OCI-LY7 (cell line): ENCODE results near the gene RASAL3. TPM values are rescaled to one million over a fixed set of nuclear protein-coding genes. Genes with fewer than 3 reads are reported as not detected.

ENCODE experiments used
- BruUV-seq: library from RNA; stranded (reverse); fragments of 400-500 nt; replicated peaks from 2 replicates; lab custom pipeline; 2021; lab: Mats Ljungman, UMichigan
- CTCF ChIA-PET: fragments of 300-600 bp; sonication (Branson Sonifier 250); formaldehyde crosslinking; loops from one replicate; lab custom pipeline; 2022; ENCODE audit warnings: antibody characterized with exemption; ENCODE audit not compliant: unreplicated experiment; lab: Charles Lee
- POLR2A ChIA-PET: fragments of 300-600 bp; sonication (Branson Sonifier 250); formaldehyde crosslinking; loops from one replicate; lab custom pipeline; 2022; ENCODE audit warnings: antibody characterized with exemption; lab: Charles Lee
- DNase-seq: peaks from one replicate; pipeline ENCODE4 v3.0.0-alpha.2; 2015; ENCODE audit warnings: low spot score
- H2AFZ ChIP-seq: fragments of 200-600 bp; sonication (generic), shearing (Covaris generic); 2 replicates; pipeline ENCODE4 v1.6.1; 2014; ENCODE audit warnings: mild to moderate bottlenecking, antibody characterized with exemption, low read length, moderate library complexity
- H3K27ac ChIP-seq: fragments of 200-600 bp; sonication (generic); 2 replicates; pipeline ENCODE4 v1.5.1; 2014; ENCODE audit warnings: mixed run types, low read depth, mild to moderate bottlenecking, moderate library complexity, low read length, inconsistent platforms; ENCODE audit not compliant: poor library complexity, severe bottlenecking
- H3K36me3 ChIP-seq: fragments of 200-600 bp; sonication (generic); 2 replicates; pipeline ENCODE4 v1.6.1; 2014; ENCODE audit warnings: mild to moderate bottlenecking, antibody characterized with exemption, low read length, moderate library complexity, mixed read lengths; ENCODE audit not compliant: insufficient read depth
- H3K4me1 ChIP-seq: fragments of 200-600 bp; sonication (generic); 2 replicates; pipeline ENCODE4 v1.5.1; 2014; ENCODE audit warnings: mild to moderate bottlenecking, low read length; ENCODE audit not compliant: insufficient read depth, poor library complexity, severe bottlenecking
- H3K4me2 ChIP-seq: fragments of 200-600 bp; sonication (generic); 2 replicates; pipeline ENCODE4 v1.6.1; 2014; ENCODE audit warnings: mild to moderate bottlenecking, low read length
- H3K4me3 ChIP-seq: fragments of 200-600 bp; sonication (generic); 2 replicates; pipeline ENCODE4 v1.5.1; 2014; ENCODE audit warnings: mild to moderate bottlenecking, low read depth, low read length; ENCODE audit not compliant: poor library complexity, severe bottlenecking
- H3K79me2 ChIP-seq: fragments of 200-600 bp; sonication (generic); 2 replicates; pipeline ENCODE4 v1.6.1; 2016; ENCODE audit warnings: low read depth, mild to moderate bottlenecking, low read length, moderate library complexity, mixed read lengths; ENCODE audit not compliant: insufficient read depth
- H3K9me2 ChIP-seq: fragments of 200-600 bp; sonication (generic); 2 replicates; pipeline ENCODE4 v1.6.1; 2016; ENCODE audit warnings: mild to moderate bottlenecking, low read length, mixed read lengths; ENCODE audit not compliant: insufficient read depth
- H3K9me3 ChIP-seq: fragments of 200-600 bp; sonication (generic); 2 replicates; pipeline ENCODE4 v1.6.1; 2014; ENCODE audit warnings: mild to moderate bottlenecking, mixed run types, low read length, mixed read lengths
- H4K20me1 ChIP-seq: fragments of 200-600 bp; sonication (generic); 2 replicates; pipeline ENCODE4 v1.6.1; 2014; ENCODE audit warnings: mild to moderate bottlenecking, antibody characterized with exemption, low read length, moderate library complexity, mixed read lengths; ENCODE audit not compliant: insufficient read depth
- CTCF ChIP-seq: fragments of 200-600 bp; sonication (generic); conservative IDR thresholded peaks from 2 replicates; pipeline ENCODE4 v1.5.1; 2014; ENCODE audit warnings: mild to moderate bottlenecking, antibody characterized with exemption, low read length, moderate library complexity, mixed read lengths
- EZH2phosphoT487 ChIP-seq: fragments of 200-600 bp; sonication (generic); IDR thresholded peaks from 2 replicates; pipeline ENCODE4 v1.6.1; 2018; ENCODE audit warnings: low read depth, borderline replicate concordance, mild to moderate bottlenecking, mixed run types, antibody characterized with exemption, low read length, moderate library complexity, mixed read lengths
- intact Hi-C: fragments of 100-400 bp; cut with micrococcal nuclease; formaldehyde crosslinking; loops from one replicate; pipeline ENCODE4 v1.10.0; 2022; ENCODE audit not compliant: unreplicated experiment
- microRNA-seq: library from miRNA; unstranded; fragments of <30 nt; microRNA quantifications from one replicate; pipeline ENCODE4 v1.2.0, GENCODE V29; 2022; ENCODE audit warnings: borderline replicate concordance
- small RNA-seq: library from RNA; depleted of rRNA; stranded (forward); fragments of <200 nt; gene quantifications from one replicate; pipeline ENCODE3, GENCODE V24; 2014
- total RNA-seq, 2 experiments: library from RNA; depleted of rRNA in 1 of 2; stranded (reverse); fragments of >200 nt in 1 of 2; shearing (Covaris generic) in 1 of 2; gene quantifications; 2 replicates each; pipeline ENCODE4 v1.2.3, GENCODE V29; 2014 to 2022

RASAL3 gene
- total RNA-seq, 2 experiments from 2014 or later: 28.3 to 53.3 TPM

GRCh38 chr19:15402411-15403150 lies 61.8 kb downstream of the RASAL3 start:
- Histone ChIP-seq H4K20me1 (0 out of 2 replicates have a peak, but pooled peaks cover 4% of the 10 kb centered on the region), H3K4me1 (peaks cover 12% of the 10 kb centered on the region), H3K9me2 (no peaks in the 10 kb centered on the region), H3K4me3 (no peak overlapping the region), H2AFZ (no peak overlapping the region), H3K4me2 (no peak overlapping the region), H3K79me2 (peaks cover 42% of the 10 kb centered on the region), H3K9me3 (no peaks in the 10 kb centered on the region), H3K36me3 (peaks cover 92% of the 10 kb centered on the region), H3K27ac (no peak overlapping the region)
- TF ChIP-seq EZH2phosphoT487: no peak
- no peak for TF ChIP-seq CTCF
- ChIA-PET CTCF (interaction anchor here (0.6 kb wide), 1 partner anchor 10 kb away, joined by 3 read pairs; no protein-coding TSS in a partner anchor), POLR2A (no interaction called here)
- no peak for DNase-seq
- no TSS peak for BruUV-seq
- intact Hi-C loops: no loop called here

Small RNA genes lying within 50 kb of the gene (microRNA-seq; reads per million reads assigned to microRNA genes)
- not detected for gene MIR1470

Small RNA genes lying within 50 kb of the gene (small RNA-seq; reads per million reads assigned to genes)
- not detected for gene MIR1470

Other genes with a start within 250 kb of the RASAL3 start
- gene EPHX3, start 232.1 kb downstream of the RASAL3 start, total RNA-seq (2014; rRNA removed; shearing (Covaris generic)): 0.08 and 0.25 TPM in 2 replicates
- 0.67 and 0.74 TPM in 2 replicates for gene EPHX3, start 232.1 kb downstream of the RASAL3 start, total RNA-seq (2022)
- 22.6 and 33.6 TPM in 2 replicates for gene BRD4, start 132.0 kb downstream of the RASAL3 start, total RNA-seq (2014; rRNA removed; shearing (Covaris generic))
- gene BRD4, start 132.0 kb downstream of the RASAL3 start, total RNA-seq (2022): 143 and 157 TPM in 2 replicates
- gene AKAP8, start 84.8 kb downstream of the RASAL3 start, total RNA-seq (2014; rRNA removed; shearing (Covaris generic)): 22.2 and 26.4 TPM in 2 replicates
- gene AKAP8, start 84.8 kb downstream of the RASAL3 start, total RNA-seq (2022): 51.3 and 52.3 TPM in 2 replicates
- gene AKAP8L, start 45.6 kb downstream of the RASAL3 start, total RNA-seq (2014; rRNA removed; shearing (Covaris generic)): 119 and 122 TPM in 2 replicates
- gene AKAP8L, start 45.6 kb downstream of the RASAL3 start, total RNA-seq (2022): 124 and 143 TPM in 2 replicates
- 13.5 and 16.4 TPM in 2 replicates for gene WIZ, start 14.6 kb downstream of the RASAL3 start, total RNA-seq (2014; rRNA removed; shearing (Covaris generic))
- 35.9 and 38.3 TPM in 2 replicates for gene WIZ, start 14.6 kb downstream of the RASAL3 start, total RNA-seq (2022)
- not detected in 2 replicates for gene PGLYRP2, start 15.0 kb upstream of the RASAL3 start, total RNA-seq (2014; rRNA removed; shearing (Covaris generic))
- not detected in 2 replicates for gene PGLYRP2, start 15.0 kb upstream of the RASAL3 start, total RNA-seq (2022)
- not detected in 2 replicates for gene CYP4F22, start 44.0 kb upstream of the RASAL3 start, total RNA-seq (2014; rRNA removed; shearing (Covaris generic))
- not detected in 2 replicates for gene CYP4F22, start 44.0 kb upstream of the RASAL3 start, total RNA-seq (2022)
- not detected in 2 replicates for gene CYP4F8, start 150.7 kb upstream of the RASAL3 start, total RNA-seq (2014; rRNA removed; shearing (Covaris generic))
- gene CYP4F8, start 150.7 kb upstream of the RASAL3 start, total RNA-seq (2022): not detected in 2 replicates
- gene CYP4F3, start 176.4 kb upstream of the RASAL3 start, total RNA-seq (2014; rRNA removed; shearing (Covaris generic)): not detected in 2 replicates
- not detected in 2 replicates for gene CYP4F3, start 176.4 kb upstream of the RASAL3 start, total RNA-seq (2022)
- 0.09 TPM in 1 of 2 replicates, not detected in the other for gene CYP4F12, start 208.5 kb upstream of the RASAL3 start, total RNA-seq (2014; rRNA removed; shearing (Covaris generic))
- gene CYP4F12, start 208.5 kb upstream of the RASAL3 start, total RNA-seq (2022): not detected in 2 replicates